Bronchial epithelial cell (primary cell): ENCODE measurements around the gene GASK1B. TPM values are rescaled to one million over a fixed set of nuclear protein-coding genes. Genes with fewer than 3 reads are reported as not detected.

Experiments used
- DNase-seq: peaks from one replicate; pipeline ENCODE4 v3.0.0-alpha.2; 2010; ENCODE audit warnings: low read depth
- FAIRE-seq: peaks from 2 replicates; lab custom pipeline; 2011; peaks lifted over from hg19 to GRCh38; lab: Jason Lieb, UNC
- H3K27me3 ChIP-seq: 2 replicates; pipeline ENCODE4 v1.5.1; 2011; ENCODE audit warnings: low read length; ENCODE audit not compliant: control insufficient read depth, insufficient read depth
- H3K36me3 ChIP-seq: 2 replicates; pipeline ENCODE4 v1.5.1; 2011; ENCODE audit warnings: low read length; ENCODE audit not compliant: control insufficient read depth, insufficient read depth
- H3K4me3 ChIP-seq: 2 replicates; pipeline ENCODE4 v1.5.1; 2011; ENCODE audit warnings: mild to moderate bottlenecking, low read depth, low read length, control low read depth
- CTCF ChIP-seq: IDR thresholded peaks from 2 replicates; pipeline ENCODE4 v1.5.1; 2011; ENCODE audit warnings: mild to moderate bottlenecking, moderate library complexity, low read length, control low read depth, inconsistent platforms; ENCODE audit not compliant: insufficient read depth, severe bottlenecking
- total RNA-seq: library from RNA; depleted of rRNA; stranded (reverse); fragments of >200 nt; gene quantifications from 2 replicates; pipeline ENCODE4 v1.2.1, GENCODE V29; 2014

Gene GASK1B
- total RNA-seq, 1 donor from 2014 or later: 2.1 TPM

- no peak for TF ChIP-seq CTCF
- FAIRE-seq (no peak), DNase-seq (no peak)
- H3K27me3 ChIP-seq: no peaks in the 10 kb centered on the region
- no peak overlapping the region for H3K4me3 ChIP-seq
- H3K36me3 ChIP-seq: no peaks in the 10 kb centered on the region
These were observed 47.5 kb downstream of the GASK1B start for GRCh38 chr4:158125310-158125709.

Other genes starting within 250 kb of the GASK1B start
- gene TMEM144, start 37.5 kb upstream of the GASK1B start, total RNA-seq: 4.2 and 6.9 TPM in 2 replicates